CD4-positive, alpha-beta T cell (primary cell): ENCODE data around the gene EYA2. TPM values are rescaled to one million over a fixed set of nuclear protein-coding genes. Genes with fewer than 3 reads are reported as not detected.

Experiments
- ATAC-seq: fragments of 200-7000 bp; cut with Tn5 transposase; one replicate; pipeline ENCODE4 v1.10.0; 2022; ENCODE audit warnings: mild to moderate bottlenecking; ENCODE audit not compliant: poor library complexity
- CTCF ChIA-PET: fragments of 350-600 bp; sonication (Branson Sonifier 250); formaldehyde crosslinking; loops from one replicate; lab custom pipeline; 2021; ENCODE audit warnings: antibody characterized with exemption, inconsistent platforms; lab: Charles Lee
- POLR2A ChIA-PET: fragments of 350-600 bp; sonication (Branson Sonifier 250); formaldehyde crosslinking; loops from one replicate; lab custom pipeline; 2021; ENCODE audit warnings: antibody characterized with exemption, inconsistent platforms; lab: Charles Lee
- DNase-seq, 14 experiments: peaks; one replicate each; pipeline ENCODE4 v3.0.0-alpha.2; 2013 to 2020; ENCODE audit warnings: mixed read lengths in 2 of 14
- H3K27ac ChIP-seq, 2 donors: one replicate each; pipeline versions ENCODE4 v1.5.1 to v1.7.0; 2013; ENCODE audit warnings: low read length in 2 of 2, low read depth in 1 of 2, mild to moderate bottlenecking in 1 of 2
- H3K27me3 ChIP-seq, 2 experiments: 1 replicate in 1 of 2; 2 replicates in 1 of 2; pipeline versions ENCODE4 v1.6.1 to v1.7.0; 2013; ENCODE audit warnings: low read length in 2 of 2, control low read depth in 1 of 2, mild to moderate bottlenecking in 1 of 2, moderate library complexity in 1 of 2; ENCODE audit not compliant: insufficient read depth in 2 of 2, control insufficient read depth in 1 of 2
- H3K36me3 ChIP-seq: one replicate; pipeline ENCODE4 v1.6.1; 2013; ENCODE audit warnings: low read length, control low read depth; ENCODE audit not compliant: insufficient read depth
- H3K4me1 ChIP-seq: one replicate; pipeline ENCODE4 v1.6.1; 2013; ENCODE audit warnings: low read length, control low read depth; ENCODE audit not compliant: insufficient read depth
- H3K4me3 ChIP-seq: one replicate; pipeline ENCODE4 v1.5.1; 2013; ENCODE audit warnings: mild to moderate bottlenecking, low read length, moderate library complexity
- H3K9me3 ChIP-seq, 2 experiments: 1 replicate in 1 of 2; 2 replicates in 1 of 2; pipeline versions ENCODE4 v1.6.1 to v1.7.0; 2013; ENCODE audit warnings: low read length in 2 of 2, mild to moderate bottlenecking in 2 of 2, control low read depth in 1 of 2, moderate library complexity in 1 of 2; ENCODE audit not compliant: control insufficient read depth in 1 of 2, insufficient read depth in 1 of 2
- H3K27ac Mint-ChIP-seq: one replicate; pipeline ENCODE4 v1.8.0; 2020; ENCODE audit warnings: mixed read lengths
- H3K27me3 Mint-ChIP-seq: one replicate; pipeline ENCODE4 v1.8.0; 2021; ENCODE audit warnings: mixed read lengths
- H3K36me3 Mint-ChIP-seq: one replicate; pipeline ENCODE4 v1.8.0; 2021; ENCODE audit warnings: low read depth, mixed read lengths
- H3K4me1 Mint-ChIP-seq: one replicate; pipeline ENCODE4 v1.8.0; 2021; ENCODE audit warnings: low read depth, mixed read lengths
- H3K4me3 Mint-ChIP-seq: one replicate; pipeline ENCODE4 v1.8.0; 2020; ENCODE audit warnings: mild to moderate bottlenecking, mixed read lengths
- H3K9me3 Mint-ChIP-seq: one replicate; pipeline ENCODE4 v1.8.0; 2020; ENCODE audit warnings: mixed read lengths
- CTCF ChIP-seq: fragments of 200-600 bp; IDR thresholded peaks from one replicate; pipeline ENCODE4 v1.8.0; 2022; ENCODE audit warnings: antibody characterized with exemption, mild to moderate bottlenecking
- intact Hi-C, 2 experiments: fragments of 100-400 bp; cut with DNase I in 1 of 2; cut with micrococcal nuclease in 1 of 2; formaldehyde crosslinking; loops; one replicate each; pipeline versions ENCODE4 v1.15.1 to v1.9.0; 2023 to 2025; cut with DNase I, micrococcal nuclease
- total RNA-seq, 174 experiments: library from RNA in 2 of 174; stranded (reverse) in 2 of 174; gene quantifications; one replicate each; pipeline ENCODE4 v1.2.3 and lab custom pipeline; 2021 to 2026

Gene EYA2
- total RNA-seq, 2 experiments from 2014 or later: not detected

- no peak overlapping the region for H3K4me3 Mint-ChIP-seq
- H3K4me3 ChIP-seq: no peak overlapping the region
- peaks cover 33% of the 10 kb centered on the region for H3K27me3 Mint-ChIP-seq
- H3K27me3 ChIP-seq: peaks cover 9 to 16% of the 10 kb centered on the region in 2 experiments
- ChIA-PET CTCF (no interaction called here), POLR2A (no interaction called here)
- TF ChIP-seq CTCF: no peak
- intact Hi-C loops: no loop called here
- peaks cover 2% of the 10 kb centered on the region for H3K9me3 Mint-ChIP-seq
- no peak for ATAC-seq
- H3K36me3 Mint-ChIP-seq: no peaks in the 10 kb centered on the region
- H3K9me3 ChIP-seq: peaks cover 0 to 7% of the 10 kb centered on the region in 2 experiments
- no peaks in the 10 kb centered on the region for H3K4me1 ChIP-seq
- H3K27ac ChIP-seq: no peak overlapping the region
- H3K4me1 Mint-ChIP-seq: no peaks in the 10 kb centered on the region
- no peak for DNase-seq
- no peaks in the 10 kb centered on the region for H3K36me3 ChIP-seq
- H3K27ac Mint-ChIP-seq: no peak overlapping the region
Measured at GRCh38 chr20:47040506-47041125, 146.0 kb downstream of the EYA2 start.

- Mint-ChIP-seq H3K36me3 (no peaks in the 10 kb centered on the region), H3K4me3 (no peak overlapping the region), H3K27ac (no peak overlapping the region), H3K27me3 (peaks cover 27% of the 10 kb centered on the region), H3K4me1 (no peaks in the 10 kb centered on the region), H3K9me3 (peaks cover 5% of the 10 kb centered on the region)
- Histone ChIP-seq H3K27me3 (peaks cover 9 to 13% of the 10 kb centered on the region in 2 experiments), H3K36me3 (no peaks in the 10 kb centered on the region), H3K4me3 (no peak overlapping the region), H3K27ac (no peak overlapping the region), H3K9me3 (peaks cover 5% of the 10 kb centered on the region in 2 experiments), H3K4me1 (no peaks in the 10 kb centered on the region)
- ChIA-PET POLR2A (no interaction called here), CTCF (no interaction called here)
- intact Hi-C loops: no loop called here
- no peak for DNase-seq
- no peak for ATAC-seq
- no peak for TF ChIP-seq CTCF
Measured at GRCh38 chr20:47041396-47041899, 146.8 kb downstream of the EYA2 start.

- no peaks in the 10 kb centered on the region for H3K36me3 ChIP-seq
- Mint-ChIP-seq H3K36me3 (no peaks in the 10 kb centered on the region), H3K27me3 (peaks cover 27% of the 10 kb centered on the region), H3K4me3 (no peak overlapping the region), H3K9me3 (peaks cover 5% of the 10 kb centered on the region), H3K27ac (no peak overlapping the region), H3K4me1 (no peaks in the 10 kb centered on the region)
- no peak for DNase-seq
- peaks cover 6 to 7% of the 10 kb centered on the region in 2 experiments for H3K9me3 ChIP-seq
- intact Hi-C loops: no loop called here
- TF ChIP-seq CTCF: no peak
- H3K27me3 ChIP-seq: peaks cover 9 to 13% of the 10 kb centered on the region in 2 experiments
- H3K4me1 ChIP-seq: no peaks in the 10 kb centered on the region
- H3K4me3 ChIP-seq: no peak overlapping the region
- no peak overlapping the region for H3K27ac ChIP-seq
- CTCF ChIA-PET: no interaction called here
- ATAC-seq: no peak
- POLR2A ChIA-PET: no interaction called here
Measured at GRCh38 chr20:47042464-47042863, 147.8 kb downstream of the EYA2 start.
